ENCODE measurements around the gene SRSF3. TPM values are rescaled to one million over a fixed set of nuclear protein-coding genes. Genes with fewer than 3 reads are reported as not detected.
"Not testable (repeated sequence)": the region's sequence is repeated elsewhere in the genome, so short reads cannot be mapped to it uniquely, and the experiment has no call there.

Gene SRSF3
- total and polyA plus RNA-seq, 9 of the 15 experiments (the other 6 are each of a cell fraction or from before 2014, with no cell fraction given), result 337 to 1,200 (median 518) TPM

- no peak for DNase-seq (ENCODE audit: extremely low read depth in 1 of 4, low spot score in 3 of 4)
- H3K9ac ChIP-seq (ENCODE audit: insufficient read depth in 1 of 2, low read depth in 2 of 2, low read length in 2 of 2), result no peak overlapping the region; a peak in 1 of 4 replicates
- no peaks in the 10 kb centered on the region for H3K9me3 ChIP-seq (replicated peaks; ENCODE audit: control insufficient read depth, insufficient read depth, low read depth, low read length)
- no peak for FAIRE-seq
- in situ Hi-C loops (cut with MboI) (no loop called here), intact Hi-C loops (cut with micrococcal nuclease) (no loop called here)
- BruUV-seq (replicated peaks), result no TSS peak
- no peak overlapping the region for H3K4me3 ChIP-seq
- H3K4me1 ChIP-seq (replicated peaks in 1 of 2; ENCODE audit: control insufficient read depth in 2 of 2, insufficient read depth in 2 of 2, low read length in 2 of 2), result no peaks in the 10 kb centered on the region; a peak in 1 of 5 replicates
- ChIA-PET CTCF (ENCODE audit: low intra/inter-chr PET ratio) (no interaction called here), POLR2A (interaction anchor here (0.6 to 6.9 kb wide), 3 partner anchors 9 to 573 kb away, joined by 3 to 88 read pairs (median 3); partner anchors contain the start of gene SRSF3)
- no peak overlapping the region for H3K27ac ChIP-seq (ENCODE audit: extremely low read depth, low read depth, low read length)
- 32% methylated on average over 1 of the region's 1 CpG for WGBS (ENCODE audit: insufficient coverage, low coverage, missing lambda C conversion rate)
- H3K79me2 ChIP-seq (ENCODE audit: control insufficient read depth, insufficient read depth, low read length), result no peaks in the 10 kb centered on the region
- H2AFZ ChIP-seq (ENCODE audit: low read depth, low read length), result no peak overlapping the region; the same call in 1 of the 2 replicates
- TF ChIP-seq HIVEP1 (CRISPR knock-in tag; IDR thresholded peaks at IDR 0.05), result no peak
- H4K20me1 ChIP-seq (replicated peaks; ENCODE audit: control insufficient read depth, insufficient read depth, low read length), result no peaks in the 10 kb centered on the region
- H3K9me1 ChIP-seq (ENCODE audit: control insufficient read depth, insufficient read depth, low read length), result no peaks in the 10 kb centered on the region
- no peaks in the 10 kb centered on the region for H3K27me3 ChIP-seq (ENCODE audit: control insufficient read depth in 2 of 2, insufficient read depth in 2 of 2, low read length in 2 of 2)
- ATAC-seq, result no peak
- H3K36me3 ChIP-seq (ENCODE audit: control insufficient read depth, insufficient read depth, low read length), result no peaks in the 10 kb centered on the region
- H3K4me2 ChIP-seq (ENCODE audit: insufficient read depth, low read length), result no peak overlapping the region
Observed at GRCh38 chr6:36586606-36587005, 7.6 kb upstream of the SRSF3 start.

- DNase-seq (ENCODE audit: extremely low read depth in 1 of 4, low spot score in 3 of 4); CTCF ChIA-PET (ENCODE audit: low intra/inter-chr PET ratio); H4K20me1 ChIP-seq (replicated peaks; ENCODE audit: control insufficient read depth, insufficient read depth, low read length); H3K9me3 ChIP-seq (replicated peaks; ENCODE audit: control insufficient read depth, insufficient read depth, low read depth, low read length); BruUV-seq (replicated peaks); H3K27me3 ChIP-seq (ENCODE audit: control insufficient read depth in 2 of 2, insufficient read depth in 2 of 2, low read length in 2 of 2); H3K4me3 ChIP-seq; H3K79me2 ChIP-seq (ENCODE audit: control insufficient read depth, insufficient read depth, low read length); H3K9me1 ChIP-seq (ENCODE audit: control insufficient read depth, insufficient read depth, low read length); in situ Hi-C loops (cut with MboI); H3K27ac ChIP-seq (ENCODE audit: extremely low read depth, low read depth, low read length); FAIRE-seq; H3K4me2 ChIP-seq (ENCODE audit: insufficient read depth, low read length); H3K36me3 ChIP-seq (ENCODE audit: control insufficient read depth, insufficient read depth, low read length); H3K9ac ChIP-seq (ENCODE audit: insufficient read depth in 1 of 2, low read depth in 2 of 2, low read length in 2 of 2); ATAC-seq; intact Hi-C loops (cut with micrococcal nuclease); H2AFZ ChIP-seq (ENCODE audit: low read depth, low read length): not testable (repeated sequence)
- 85% methylated on average over 9 of the region's 9 CpGs for WGBS (ENCODE audit: insufficient coverage, low coverage, missing lambda C conversion rate)
- POLR2A ChIA-PET, result interaction anchor here (1.8 kb wide), 1 partner anchor 9 kb away, joined by 6 read pairs; no protein-coding TSS in a partner anchor
- peaks cover 5 to 14% of the 10 kb centered on the region in 2 experiments; a peak in 3 of 5 replicates for H3K4me1 ChIP-seq (replicated peaks in 1 of 2; ENCODE audit: control insufficient read depth in 2 of 2, insufficient read depth in 2 of 2, low read length in 2 of 2)
Observed at GRCh38 chr6:36589025-36589400, 5.1 kb upstream of the SRSF3 start.
